Cardiac fibroblast (primary cell): ENCODE data around the gene DDX28.

Experiments
- DNase-seq, 2 donors: peaks; one replicate each; pipeline versions ENCODE4 v3.0.0 to v3.0.0-alpha.2; 2010; ENCODE audit warnings: low read depth in 2 of 2
- H3K4me3 ChIP-seq, 2 donors: replicated peaks in 1 of 2; 1 replicate in 1 of 2; 2 replicates in 1 of 2; pipeline ENCODE4 v1.5.1; 2011; ENCODE audit warnings: low read depth in 2 of 2, low read length in 2 of 2, mild to moderate bottlenecking in 2 of 2, moderate library complexity in 1 of 2
- CTCF ChIP-seq: IDR thresholded peaks from one replicate; pipeline ENCODE4 v1.5.1; 2011; ENCODE audit warnings: low read depth, mild to moderate bottlenecking, low read length, inconsistent platforms

The DDX28 gene

GRCh38 chr16:68022728-68023537 is at the start of gene DDX28, which contains the start of gene DUS2:
Gene DDX28 (minus strand): TSS chr16:68023232. CDS start chr16:68023202, 30 bp downstream.
Gene DUS2 (plus strand): TSS chr16:68023284. CDS start chr16:68038024, 14,740 bp downstream.
- DNase-seq = peak; percentile 92 to 95
- TF ChIP-seq CTCF = no peak

GRCh38 chr16:68072038-68072695 is 49.1 kb upstream of the DDX28 start:
- DNase-seq = peak in 1 of 2 donors; percentile 68
- TF ChIP-seq CTCF = no peak

More at GRCh38 chr16:68022728-68023537, at the start of gene DDX28, which contains the start of gene DUS2:
- H3K4me3 ChIP-seq = peak within 1 kb of the TSS; percentile 80 to 93

GRCh38 chr16:68071518-68071901 is 48.5 kb upstream of the DDX28 start:
- no peak overlapping the region for H3K4me3 ChIP-seq
- DNase-seq = no peak

More at GRCh38 chr16:68072038-68072695, 49.1 kb upstream of the DDX28 start:
- no peak overlapping the region for H3K4me3 ChIP-seq

GRCh38 chr16:68070806-68071517 is 47.9 kb upstream of the DDX28 start:
- TF ChIP-seq CTCF = no peak
- no peak overlapping the region for H3K4me3 ChIP-seq
- DNase-seq = no peak

More at GRCh38 chr16:68071518-68071901, 48.5 kb upstream of the DDX28 start:
- no peak for TF ChIP-seq CTCF

GRCh38 chr16:68070249-68070730 is 47.3 kb upstream of the DDX28 start:
- no peak overlapping the region for H3K4me3 ChIP-seq
- no peak for TF ChIP-seq CTCF
- no peak for DNase-seq

GRCh38 chr16:68069511-68070248 is 46.6 kb upstream of the DDX28 start:
- no peak for DNase-seq
- no peak for TF ChIP-seq CTCF
- H3K4me3 ChIP-seq = no peak overlapping the region
